IMR-90 (cell line): ENCODE data around the gene KCNMA1. TPM values are rescaled to one million over a fixed set of nuclear protein-coding genes. Genes with fewer than 3 reads are reported as not detected.
A peak's percentile ranks its signal among the peaks of the same experiment; 100 is the strongest.

Source experiments
- ATAC-seq: fragments of 200-7000 bp; cut with Tn5 transposase; 2 replicates; pipeline ENCODE4 v1.9.1; 2020; ENCODE audit warnings: low read depth, mild to moderate bottlenecking, moderate library complexity
- BruUV-seq: library from RNA; stranded (reverse); fragments of 400-500 nt; replicated peaks from 2 replicates; lab custom pipeline; 2021; lab: Mats Ljungman, UMichigan
- CTCF ChIA-PET: fragments of 300-600 bp; formaldehyde crosslinking; extraction: SDS; loops from one replicate; lab custom pipeline; 2021; ENCODE audit warnings: antibody characterized with exemption; lab: Yijun Ruan, JAX
- POLR2A ChIA-PET: fragments of 300-600 bp; sonication (Branson Sonifier 250); formaldehyde crosslinking; loops from one replicate; lab custom pipeline; 2022; ENCODE audit warnings: antibody characterized with exemption; ENCODE audit not compliant: unreplicated experiment; lab: Charles Lee
- DNase-seq: peaks from one replicate; pipeline ENCODE4 v3.0.0; 2013
- H2AFZ ChIP-seq: replicated peaks from 2 replicates; pipeline ENCODE3; 2013; ENCODE audit warnings: low read length, mild to moderate bottlenecking; ENCODE audit not compliant: poor library complexity
- H2AK5ac ChIP-seq: 2 replicates; pipeline ENCODE4 v1.6.1; 2013; ENCODE audit warnings: low read depth, low read length, inconsistent platforms
- H2AK9ac ChIP-seq: replicated peaks from 2 replicates; pipeline ENCODE3; 2013; ENCODE audit warnings: mild to moderate bottlenecking, low read depth, low read length, moderate library complexity; ENCODE audit not compliant: poor library complexity
- H2BK120ac ChIP-seq: 2 replicates; pipeline ENCODE4 v1.6.1; 2013; ENCODE audit warnings: low read depth, low read length, inconsistent platforms
- H2BK15ac ChIP-seq: 3 replicates; pipeline ENCODE4 v1.6.1; 2013; ENCODE audit warnings: low read depth, low read length, inconsistent platforms
- H2BK20ac ChIP-seq: 2 replicates; pipeline ENCODE4 v1.6.1; 2013; ENCODE audit warnings: low read depth, mild to moderate bottlenecking, inconsistent platforms, low read length, moderate library complexity
- H2BK5ac ChIP-seq: 2 replicates; pipeline ENCODE4 v1.6.1; 2013; ENCODE audit warnings: mild to moderate bottlenecking, low read depth, low read length, inconsistent platforms; ENCODE audit not compliant: poor library complexity, severe bottlenecking
- H3K14ac ChIP-seq: replicated peaks from 2 replicates; pipeline ENCODE4 v1.6.1; 2013; ENCODE audit warnings: low read depth, low read length, inconsistent platforms
- H3K18ac ChIP-seq: 2 replicates; pipeline ENCODE4 v1.6.1; 2013; ENCODE audit warnings: low read depth, low read length, control low read depth
- H3K23ac ChIP-seq: 2 replicates; pipeline ENCODE4 v1.6.1; 2013; ENCODE audit warnings: low read depth, low read length, inconsistent platforms
- H3K27ac ChIP-seq: 2 replicates; pipeline ENCODE4 v1.5.1; 2013; ENCODE audit warnings: mild to moderate bottlenecking, control low read depth, low read length; ENCODE audit not compliant: insufficient read depth
- H3K27me3 ChIP-seq: 2 replicates; pipeline ENCODE4 v1.6.1; 2013; ENCODE audit warnings: low read length; ENCODE audit not compliant: control insufficient read depth, insufficient read depth
- H3K36me3 ChIP-seq: 2 replicates; pipeline ENCODE4 v1.6.1; 2013; ENCODE audit warnings: low read length, mixed read lengths; ENCODE audit not compliant: control insufficient read depth, insufficient read depth
- H3K4ac ChIP-seq: 2 replicates; pipeline ENCODE4 v1.6.1; 2013; ENCODE audit warnings: low read depth, low read length, inconsistent platforms
- H3K4me1 ChIP-seq: 2 replicates; pipeline ENCODE4 v1.6.1; 2013; ENCODE audit warnings: low read length, mixed read lengths; ENCODE audit not compliant: control insufficient read depth, insufficient read depth
- H3K4me2 ChIP-seq: 2 replicates; pipeline ENCODE4 v1.6.1; 2013; ENCODE audit warnings: low read depth, mild to moderate bottlenecking, control low read depth, low read length, moderate library complexity
- H3K4me3 ChIP-seq: 2 replicates; pipeline ENCODE4 v1.5.1; 2013; ENCODE audit warnings: low read depth, mild to moderate bottlenecking, control low read depth, low read length, moderate library complexity; ENCODE audit not compliant: insufficient read depth
- H3K56ac ChIP-seq: 2 replicates; pipeline ENCODE4 v1.6.1; 2013; ENCODE audit warnings: low read length, inconsistent platforms; ENCODE audit not compliant: insufficient read depth; ENCODE audit errors: extremely low read depth
- H3K79me1 ChIP-seq, 2 experiments: 2 replicates each; pipeline ENCODE4 v1.6.1; 2013; ENCODE audit warnings: low read length in 2 of 2, inconsistent platforms in 1 of 2, low read depth in 1 of 2
- H3K9ac ChIP-seq: 2 replicates; pipeline ENCODE4 v1.6.1; 2013; ENCODE audit warnings: low read depth, low read length, control low read depth
- H3K9me1 ChIP-seq: 2 replicates; pipeline ENCODE4 v1.6.1; 2013; ENCODE audit warnings: low read length, inconsistent platforms; ENCODE audit not compliant: insufficient read depth
- H3K9me3 ChIP-seq: 2 replicates; pipeline ENCODE4 v1.6.1; 2013; ENCODE audit warnings: low read length; ENCODE audit not compliant: control insufficient read depth, insufficient read depth
- H4K20me1 ChIP-seq: 2 replicates; pipeline ENCODE4 v1.6.1; 2013; ENCODE audit warnings: low read length, inconsistent platforms; ENCODE audit not compliant: insufficient read depth
- H4K5ac ChIP-seq: 2 replicates; pipeline ENCODE4 v1.6.1; 2013; ENCODE audit warnings: mild to moderate bottlenecking, low read depth, low read length, control low read depth
- H4K8ac ChIP-seq, 2 experiments: 2 replicates each; pipeline ENCODE4 v1.6.1; 2013; ENCODE audit warnings: low read depth in 2 of 2, low read length in 2 of 2, control low read depth in 1 of 2, inconsistent platforms in 1 of 2
- H4K91ac ChIP-seq: 2 replicates; pipeline ENCODE4 v1.6.1; 2013; ENCODE audit warnings: low read depth, low read length, inconsistent platforms; ENCODE audit not compliant: insufficient read depth
- RFX5 ChIP-seq: IDR thresholded peaks from 2 replicates; pipeline ENCODE4 v1.8.0; 2012; ENCODE audit warnings: low read depth, mild to moderate bottlenecking, low read length, moderate library complexity
- USF2 ChIP-seq: fragments of 150-350 bp; IDR thresholded peaks from 2 replicates; pipeline ENCODE4 v1.6.1; 2017; ENCODE audit warnings: mild to moderate bottlenecking, antibody characterized with exemption, low read length, low read depth
- WGBS, 2 experiments: methylation state at CpG; one replicate each; pipeline versions ENCODE4 v1.1.5 to v1.1.7; 2013; ENCODE audit warnings: missing lambda C conversion rate in 2 of 2; ENCODE audit not compliant: insufficient read length in 1 of 2; ENCODE audit errors: extremely low coverage in 2 of 2; 5-methylcytosine and 5-hydroxymethylcytosine counted together
- dilution Hi-C: fragments of 300-500 bp; cut with HindIII; formaldehyde crosslinking; loops from one replicate; pipeline ENCODE4 v1.14.3; 2018; ENCODE audit warnings: low sequenced_read_pairs; ENCODE audit not compliant: unreplicated experiment
- in situ Hi-C: fragments of 300-500 bp; cut with MboI; formaldehyde crosslinking; loops from 3 replicates; pipeline ENCODE4 v1.14.3; 2019; ENCODE audit warnings: low sequenced_read_pairs, inconsistent platforms, mixed read lengths
- intact Hi-C: fragments of 100-400 bp; cut with micrococcal nuclease; formaldehyde crosslinking; loops from 2 replicates; pipeline ENCODE4 v1.10.0; 2022
- polyA plus RNA-seq, 3 experiments: library from polyadenylated mRNA; depleted of rRNA; stranded (reverse); fragments of >200 nt; gene quantifications; 2 replicates each; pipeline ENCODE4 v1.2.3, GENCODE V29; 2012; ENCODE audit warnings: low replicate concordance in 1 of 3
- total RNA-seq: library from RNA; depleted of rRNA; stranded (reverse); fragments of >200 nt; gene quantifications from 2 replicates; pipeline ENCODE4 v1.2.3, GENCODE V29; 2012

The KCNMA1 gene
- total and polyA plus RNA-seq, 2 of the 4 experiments (the other 2 are of a cell fraction): 25.6 to 29.6 TPM

- no peak overlapping the region; the same call in 1 of the 2 replicates for H3K23ac ChIP-seq
- CTCF ChIA-PET: interaction anchor here (0.7 kb wide), 1 partner anchor 47 kb away, joined by 3 read pairs; no protein-coding TSS in a partner anchor
- in situ Hi-C loops: no loop called here
Measured at GRCh38 chr10:77319557-77319956, 318.1 kb downstream of the KCNMA1 start.

More at GRCh38 chr10:77319557-77319956, 318.1 kb downstream of the KCNMA1 start:
- Histone ChIP-seq H3K9ac (no peak overlapping the region), H4K20me1 (peaks cover 7% of the 10 kb centered on the region), H3K4me1 (peaks cover 6% of the 10 kb centered on the region; the same call in 1 of the 2 replicates), H3K9me1 (peaks cover 7% of the 10 kb centered on the region), H2AFZ (no peak overlapping the region), H4K91ac (peak overlapping the region; percentile 73; the same call in 1 of the 2 replicates), H3K4ac (peak overlapping the region; percentile 35; the same call in 1 of the 2 replicates), H2BK20ac (peak overlapping the region; percentile 61), H4K8ac (peak overlapping the region in 1 of 2 experiments; percentile 8; a peak in 1 of 4 replicates), H3K9me3 (peaks cover 3% of the 10 kb centered on the region; the same call in 1 of the 2 replicates), H3K27me3 (peaks cover 3% of the 10 kb centered on the region; the same call in 1 of the 2 replicates), H3K79me1 (0 out of 4 replicates have a peak, but pooled peaks cover 0 to 8% of the 10 kb centered on the region in 2 experiments), H3K14ac (peak overlapping the region; percentile 60), H2BK5ac (no peak overlapping the region), H3K56ac (no peak overlapping the region), H3K27ac (no peak overlapping the region), H3K18ac (no peak overlapping the region), H3K4me3 (no peak overlapping the region), H2BK120ac (peak overlapping the region; percentile 22), H3K4me2 (no peak overlapping the region), H2BK15ac (peak overlapping the region; percentile 10; the same call in 1 of the 3 replicates), H3K36me3 (no peaks in the 10 kb centered on the region), H2AK9ac (no peak overlapping the region), H4K5ac (no peak overlapping the region), H2AK5ac (peak overlapping the region; percentile 82)
- POLR2A ChIA-PET: no interaction called here
- peak; percentile 65 for DNase-seq
- TF ChIP-seq USF2 (0 out of 2 replicates have a peak, but pooled peaks have one; percentile 20), RFX5 (no peak)
- no TSS peak for BruUV-seq
- ATAC-seq: no peak
- WGBS, 2 experiments: no CpG with 5 or more reads among the region's 3 CpGs
- intact Hi-C loops (no loop called here), dilution Hi-C loops (no loop called here)
